WTC11 (cell line): Measurements from ENCODE around the gene KCTD18. TPM values are rescaled to one million over a fixed set of nuclear protein-coding genes. Genes with fewer than 3 reads are reported as not detected.

ENCODE experiments used
- ATAC-seq: fragments of 200-7000 bp; cut with Tn5 transposase; 2 replicates; pipeline ENCODE4 v1.10.0; 2021; ENCODE audit warnings: mild to moderate bottlenecking, moderate library complexity
- CTCF ChIA-PET: fragments of 300-600 bp; sonication (Branson Sonifier 250); formaldehyde crosslinking; loops from one replicate; lab custom pipeline; 2021; ENCODE audit warnings: antibody characterized with exemption; lab: Charles Lee
- POLR2A ChIA-PET: fragments of 350-600 bp; sonication (Branson Sonifier 250); formaldehyde crosslinking; loops from one replicate; lab custom pipeline; 2021; ENCODE audit warnings: antibody characterized with exemption; lab: Charles Lee
- DNase-seq: peaks from one replicate; pipeline ENCODE4 v3.0.0; 2021; ENCODE audit warnings: low spot score
- H3K27ac Mint-ChIP-seq: 2 replicates; pipeline ENCODE4 v1.8.0; 2021; ENCODE audit warnings: mixed read lengths
- H3K27me3 Mint-ChIP-seq: 2 replicates; pipeline ENCODE4 v1.8.0; 2021; ENCODE audit warnings: low read depth, mild to moderate bottlenecking, moderate library complexity, mixed read lengths
- H3K36me3 Mint-ChIP-seq: 2 replicates; pipeline ENCODE4 v1.8.0; 2021; ENCODE audit warnings: mixed read lengths
- H3K4me1 Mint-ChIP-seq: 2 replicates; pipeline ENCODE4 v1.8.0; 2022; ENCODE audit warnings: mixed read lengths
- H3K4me3 Mint-ChIP-seq: 2 replicates; pipeline ENCODE4 v1.8.0; 2021; ENCODE audit warnings: mild to moderate bottlenecking, moderate library complexity, mixed read lengths
- H3K9me3 Mint-ChIP-seq: 2 replicates; pipeline ENCODE4 v1.8.0; 2021; ENCODE audit warnings: mixed read lengths
- CREM ChIP-seq: sonication (generic); formaldehyde crosslinking; IDR thresholded peaks from 2 replicates; pipeline ENCODE4 v1.8.1; 2022; ENCODE audit warnings: mild to moderate bottlenecking, missing genetic modification reagents, moderate library complexity
- FOXJ3 ChIP-seq: sonication (generic); formaldehyde crosslinking; IDR thresholded peaks from 2 replicates; pipeline ENCODE4 v1.9.0; 2021; ENCODE audit warnings: missing genetic modification reagents, mild to moderate bottlenecking, borderline replicate concordance
- FOXK1 ChIP-seq: sonication (generic); formaldehyde crosslinking; IDR thresholded peaks from 2 replicates; pipeline ENCODE4 v1.8.0; 2022; ENCODE audit warnings: mild to moderate bottlenecking, moderate library complexity, missing genetic modification reagents
- NFYB ChIP-seq: sonication (generic); formaldehyde crosslinking; conservative IDR thresholded peaks from 2 replicates; pipeline ENCODE4 v1.8.0; 2022; ENCODE audit warnings: low read depth, missing genetic modification reagents
- TEAD4 ChIP-seq: sonication (generic); formaldehyde crosslinking; IDR thresholded peaks from 2 replicates; pipeline ENCODE4 v1.8.0; 2022; ENCODE audit warnings: mild to moderate bottlenecking, missing genetic modification reagents
- ZNF138 ChIP-seq: sonication (generic); formaldehyde crosslinking; conservative IDR thresholded peaks from 2 replicates; pipeline ENCODE4 v1.8.1; 2022; ENCODE audit warnings: mild to moderate bottlenecking, moderate library complexity, missing genetic modification reagents
- total RNA-seq: library from RNA; stranded (reverse); gene quantifications from 3 replicates; pipeline ENCODE4 v1.2.3, GENCODE V29; 2021
- TF ChIP-seq, protein P1 (sequence below): sonication (generic); formaldehyde crosslinking; IDR thresholded peaks from 2 replicates; pipeline ENCODE4 v1.8.0; 2023; ENCODE audit warnings: missing genetic modification reagents, mild to moderate bottlenecking, borderline replicate concordance
- TF ChIP-seq, protein P2 (sequence below): sonication (generic); formaldehyde crosslinking; IDR thresholded peaks from 2 replicates; pipeline ENCODE4 v1.8.0; 2022; ENCODE audit warnings: mild to moderate bottlenecking, missing genetic modification reagents
- TF ChIP-seq, protein P3 (sequence below): sonication (generic); formaldehyde crosslinking; conservative IDR thresholded peaks from 2 replicates; pipeline ENCODE4 v1.8.1; 2022; ENCODE audit warnings: mild to moderate bottlenecking, missing genetic modification reagents
- TF ChIP-seq, protein P4 (sequence below): fragments of 250-450 bp; sonication (Bioruptor Pico); IDR thresholded peaks from 2 replicates; pipeline ENCODE4 v1.9.0; 2021; ENCODE audit warnings: mild to moderate bottlenecking, borderline replicate concordance
- TF ChIP-seq, protein P5 (sequence below): sonication (generic); formaldehyde crosslinking; IDR thresholded peaks from 2 replicates; pipeline ENCODE4 v1.8.1; 2022; ENCODE audit warnings: mild to moderate bottlenecking, moderate library complexity, missing genetic modification reagents
- TF ChIP-seq, protein P6 (sequence below): sonication (generic); formaldehyde crosslinking; IDR thresholded peaks from 2 replicates; pipeline ENCODE4 v1.8.0; 2023; ENCODE audit warnings: missing genetic modification reagents

The KCTD18 gene
- total RNA-seq, 1 experiment from 2014 or later: 4.9 TPM

DNA sequence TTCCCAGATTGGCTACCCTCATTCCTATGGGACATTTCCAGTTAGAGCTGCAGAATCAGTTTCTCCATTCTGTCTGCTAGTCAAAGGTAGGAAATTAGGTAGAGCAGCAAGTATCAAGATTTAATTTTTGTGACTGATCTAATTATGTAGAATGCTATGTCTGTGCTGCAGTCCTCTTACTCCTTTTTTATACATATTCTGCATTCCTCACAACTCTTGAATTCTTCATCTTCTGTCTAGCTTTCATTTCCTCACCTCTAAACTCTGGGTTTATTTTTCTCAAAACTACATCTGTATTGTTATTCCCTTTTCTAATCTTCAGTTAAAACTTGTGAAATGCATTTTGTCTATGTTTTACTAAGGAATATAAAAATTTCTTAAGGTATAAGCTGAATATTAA is 24.7 kb upstream of the KCTD18 start:
- CTCF ChIA-PET: interaction anchor here (1.0 kb wide), 1 partner anchor 549 kb away, joined by 3 read pairs; no protein-coding TSS in a partner anchor
- Mint-ChIP-seq H3K9me3 (no peaks in the 10 kb centered on the region), H3K27me3 (no peaks in the 10 kb centered on the region), H3K27ac (no peak overlapping the region), H3K4me3 (no peak overlapping the region), H3K4me1 (peaks cover 3% of the 10 kb centered on the region; the same call in 1 of the 2 replicates), H3K36me3 (peaks cover 11% of the 10 kb centered on the region)
- TF ChIP-seq TEAD4 (no peak), FOXK1 (no peak), NFYB (CRISPR knock-in tag) (no peak), CREM (CRISPR knock-in tag) (no peak), FOXJ3 (CRISPR knock-in tag) (no peak)
- TF ChIP-seq, protein P1, sequence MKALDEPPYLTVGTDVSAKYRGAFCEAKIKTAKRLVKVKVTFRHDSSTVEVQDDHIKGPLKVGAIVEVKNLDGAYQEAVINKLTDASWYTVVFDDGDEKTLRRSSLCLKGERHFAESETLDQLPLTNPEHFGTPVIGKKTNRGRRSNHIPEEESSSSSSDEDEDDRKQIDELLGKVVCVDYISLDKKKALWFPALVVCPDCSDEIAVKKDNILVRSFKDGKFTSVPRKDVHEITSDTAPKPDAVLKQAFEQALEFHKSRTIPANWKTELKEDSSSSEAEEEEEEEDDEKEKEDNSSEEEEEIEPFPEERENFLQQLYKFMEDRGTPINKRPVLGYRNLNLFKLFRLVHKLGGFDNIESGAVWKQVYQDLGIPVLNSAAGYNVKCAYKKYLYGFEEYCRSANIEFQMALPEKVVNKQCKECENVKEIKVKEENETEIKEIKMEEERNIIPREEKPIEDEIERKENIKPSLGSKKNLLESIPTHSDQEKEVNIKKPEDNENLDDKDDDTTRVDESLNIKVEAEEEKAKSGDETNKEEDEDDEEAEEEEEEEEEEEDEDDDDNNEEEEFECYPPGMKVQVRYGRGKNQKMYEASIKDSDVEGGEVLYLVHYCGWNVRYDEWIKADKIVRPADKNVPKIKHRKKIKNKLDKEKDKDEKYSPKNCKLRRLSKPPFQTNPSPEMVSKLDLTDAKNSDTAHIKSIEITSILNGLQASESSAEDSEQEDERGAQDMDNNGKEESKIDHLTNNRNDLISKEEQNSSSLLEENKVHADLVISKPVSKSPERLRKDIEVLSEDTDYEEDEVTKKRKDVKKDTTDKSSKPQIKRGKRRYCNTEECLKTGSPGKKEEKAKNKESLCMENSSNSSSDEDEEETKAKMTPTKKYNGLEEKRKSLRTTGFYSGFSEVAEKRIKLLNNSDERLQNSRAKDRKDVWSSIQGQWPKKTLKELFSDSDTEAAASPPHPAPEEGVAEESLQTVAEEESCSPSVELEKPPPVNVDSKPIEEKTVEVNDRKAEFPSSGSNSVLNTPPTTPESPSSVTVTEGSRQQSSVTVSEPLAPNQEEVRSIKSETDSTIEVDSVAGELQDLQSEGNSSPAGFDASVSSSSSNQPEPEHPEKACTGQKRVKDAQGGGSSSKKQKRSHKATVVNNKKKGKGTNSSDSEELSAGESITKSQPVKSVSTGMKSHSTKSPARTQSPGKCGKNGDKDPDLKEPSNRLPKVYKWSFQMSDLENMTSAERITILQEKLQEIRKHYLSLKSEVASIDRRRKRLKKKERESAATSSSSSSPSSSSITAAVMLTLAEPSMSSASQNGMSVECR (CRISPR knock-in tag): no peak
- TF ChIP-seq, protein P2, sequence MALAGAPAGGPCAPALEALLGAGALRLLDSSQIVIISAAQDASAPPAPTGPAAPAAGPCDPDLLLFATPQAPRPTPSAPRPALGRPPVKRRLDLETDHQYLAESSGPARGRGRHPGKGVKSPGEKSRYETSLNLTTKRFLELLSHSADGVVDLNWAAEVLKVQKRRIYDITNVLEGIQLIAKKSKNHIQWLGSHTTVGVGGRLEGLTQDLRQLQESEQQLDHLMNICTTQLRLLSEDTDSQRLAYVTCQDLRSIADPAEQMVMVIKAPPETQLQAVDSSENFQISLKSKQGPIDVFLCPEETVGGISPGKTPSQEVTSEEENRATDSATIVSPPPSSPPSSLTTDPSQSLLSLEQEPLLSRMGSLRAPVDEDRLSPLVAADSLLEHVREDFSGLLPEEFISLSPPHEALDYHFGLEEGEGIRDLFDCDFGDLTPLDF (CRISPR knock-in tag): no peak
- TF ChIP-seq, protein P3, sequence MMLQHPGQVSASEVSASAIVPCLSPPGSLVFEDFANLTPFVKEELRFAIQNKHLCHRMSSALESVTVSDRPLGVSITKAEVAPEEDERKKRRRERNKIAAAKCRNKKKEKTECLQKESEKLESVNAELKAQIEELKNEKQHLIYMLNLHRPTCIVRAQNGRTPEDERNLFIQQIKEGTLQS (CRISPR knock-in tag): no peak
- TF ChIP-seq, protein P4, sequence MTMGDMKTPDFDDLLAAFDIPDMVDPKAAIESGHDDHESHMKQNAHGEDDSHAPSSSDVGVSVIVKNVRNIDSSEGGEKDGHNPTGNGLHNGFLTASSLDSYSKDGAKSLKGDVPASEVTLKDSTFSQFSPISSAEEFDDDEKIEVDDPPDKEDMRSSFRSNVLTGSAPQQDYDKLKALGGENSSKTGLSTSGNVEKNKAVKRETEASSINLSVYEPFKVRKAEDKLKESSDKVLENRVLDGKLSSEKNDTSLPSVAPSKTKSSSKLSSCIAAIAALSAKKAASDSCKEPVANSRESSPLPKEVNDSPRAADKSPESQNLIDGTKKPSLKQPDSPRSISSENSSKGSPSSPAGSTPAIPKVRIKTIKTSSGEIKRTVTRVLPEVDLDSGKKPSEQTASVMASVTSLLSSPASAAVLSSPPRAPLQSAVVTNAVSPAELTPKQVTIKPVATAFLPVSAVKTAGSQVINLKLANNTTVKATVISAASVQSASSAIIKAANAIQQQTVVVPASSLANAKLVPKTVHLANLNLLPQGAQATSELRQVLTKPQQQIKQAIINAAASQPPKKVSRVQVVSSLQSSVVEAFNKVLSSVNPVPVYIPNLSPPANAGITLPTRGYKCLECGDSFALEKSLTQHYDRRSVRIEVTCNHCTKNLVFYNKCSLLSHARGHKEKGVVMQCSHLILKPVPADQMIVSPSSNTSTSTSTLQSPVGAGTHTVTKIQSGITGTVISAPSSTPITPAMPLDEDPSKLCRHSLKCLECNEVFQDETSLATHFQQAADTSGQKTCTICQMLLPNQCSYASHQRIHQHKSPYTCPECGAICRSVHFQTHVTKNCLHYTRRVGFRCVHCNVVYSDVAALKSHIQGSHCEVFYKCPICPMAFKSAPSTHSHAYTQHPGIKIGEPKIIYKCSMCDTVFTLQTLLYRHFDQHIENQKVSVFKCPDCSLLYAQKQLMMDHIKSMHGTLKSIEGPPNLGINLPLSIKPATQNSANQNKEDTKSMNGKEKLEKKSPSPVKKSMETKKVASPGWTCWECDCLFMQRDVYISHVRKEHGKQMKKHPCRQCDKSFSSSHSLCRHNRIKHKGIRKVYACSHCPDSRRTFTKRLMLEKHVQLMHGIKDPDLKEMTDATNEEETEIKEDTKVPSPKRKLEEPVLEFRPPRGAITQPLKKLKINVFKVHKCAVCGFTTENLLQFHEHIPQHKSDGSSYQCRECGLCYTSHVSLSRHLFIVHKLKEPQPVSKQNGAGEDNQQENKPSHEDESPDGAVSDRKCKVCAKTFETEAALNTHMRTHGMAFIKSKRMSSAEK (CRISPR knock-in tag): no peak
- TF ChIP-seq, protein P5, sequence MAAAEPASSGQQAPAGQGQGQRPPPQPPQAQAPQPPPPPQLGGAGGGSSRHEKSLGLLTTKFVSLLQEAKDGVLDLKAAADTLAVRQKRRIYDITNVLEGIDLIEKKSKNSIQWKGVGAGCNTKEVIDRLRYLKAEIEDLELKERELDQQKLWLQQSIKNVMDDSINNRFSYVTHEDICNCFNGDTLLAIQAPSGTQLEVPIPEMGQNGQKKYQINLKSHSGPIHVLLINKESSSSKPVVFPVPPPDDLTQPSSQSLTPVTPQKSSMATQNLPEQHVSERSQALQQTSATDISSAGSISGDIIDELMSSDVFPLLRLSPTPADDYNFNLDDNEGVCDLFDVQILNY: no peak
- no peak for ATAC-seq
- POLR2A ChIA-PET: no interaction called here
- no peak for DNase-seq

DNA sequence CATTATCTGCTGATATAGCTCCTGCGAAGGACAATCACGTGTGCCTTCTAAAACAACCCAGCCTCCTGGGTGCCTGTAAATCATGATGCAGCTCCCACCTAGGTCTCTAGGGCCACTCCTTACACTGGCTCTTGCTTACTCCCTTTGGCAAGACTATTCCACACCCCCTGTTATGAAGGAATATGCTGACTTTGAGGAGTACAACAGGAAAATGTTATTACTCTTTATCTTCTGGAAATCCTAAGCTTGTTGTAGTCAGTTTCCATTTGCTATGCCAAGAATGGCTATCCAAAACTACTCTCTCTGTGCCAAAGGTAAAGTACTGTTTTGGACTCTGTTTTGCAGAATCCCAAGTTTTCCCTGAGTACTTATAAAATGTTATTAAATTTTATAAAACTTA is 23.9 kb upstream of the KCTD18 start:
- H3K4me3 Mint-ChIP-seq: no peak overlapping the region
- H3K9me3 Mint-ChIP-seq: no peaks in the 10 kb centered on the region
- CTCF ChIA-PET: no interaction called here
- H3K4me1 Mint-ChIP-seq: peaks cover 3% of the 10 kb centered on the region; the same call in 1 of the 2 replicates
- H3K27ac Mint-ChIP-seq: no peak overlapping the region
- no peak for DNase-seq
- H3K36me3 Mint-ChIP-seq: peaks cover 9% of the 10 kb centered on the region
- no peak for ATAC-seq
- H3K27me3 Mint-ChIP-seq: no peaks in the 10 kb centered on the region
- POLR2A ChIA-PET: no interaction called here
- TF ChIP-seq, protein P6, sequence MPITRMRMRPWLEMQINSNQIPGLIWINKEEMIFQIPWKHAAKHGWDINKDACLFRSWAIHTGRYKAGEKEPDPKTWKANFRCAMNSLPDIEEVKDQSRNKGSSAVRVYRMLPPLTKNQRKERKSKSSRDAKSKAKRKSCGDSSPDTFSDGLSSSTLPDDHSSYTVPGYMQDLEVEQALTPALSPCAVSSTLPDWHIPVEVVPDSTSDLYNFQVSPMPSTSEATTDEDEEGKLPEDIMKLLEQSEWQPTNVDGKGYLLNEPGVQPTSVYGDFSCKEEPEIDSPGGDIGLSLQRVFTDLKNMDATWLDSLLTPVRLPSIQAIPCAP (CRISPR knock-in tag): no peak
- no peak for TF ChIP-seq ZNF138 (CRISPR knock-in tag)
- TF ChIP-seq, all 79 proteins: peak for 0
